Measurements from ENCODE around the gene IFNA10. TPM values are rescaled to one million over a fixed set of nuclear protein-coding genes. Genes with fewer than 3 reads are reported as not detected.
"Not testable (repeated sequence)": the region's sequence is repeated elsewhere in the genome, so short reads cannot be mapped to it uniquely, and the experiment has no call there.

Gene IFNA10
- total RNA-seq, 1 donor from 2014 or later, result not detected

DNA sequence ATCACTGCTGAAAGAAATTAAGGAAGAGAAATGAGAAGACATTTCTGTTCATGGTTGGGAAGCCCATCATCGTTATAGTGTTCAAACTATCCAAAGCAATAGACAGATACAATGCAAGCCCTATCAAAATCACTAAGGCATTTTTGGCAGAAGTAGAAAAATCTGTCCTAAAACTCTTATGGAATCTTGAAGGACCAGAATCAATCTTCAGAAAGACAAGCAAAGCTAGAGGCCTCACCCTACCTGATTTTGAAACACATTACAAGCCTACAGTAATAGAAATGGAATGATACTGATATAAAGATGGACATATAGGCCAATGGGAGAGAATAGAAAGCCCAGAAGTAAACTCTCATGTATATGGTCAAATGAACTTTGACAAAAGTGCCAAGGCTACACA lies 35.6 kb downstream of the IFNA10 start:
- no peaks in the 10 kb centered on the region for H3K4me1 Mint-ChIP-seq (ENCODE audit: unreplicated experiment)
- H3K27me3 Mint-ChIP-seq, result no peaks in the 10 kb centered on the region
- TF ChIP-seq, protein P1, sequence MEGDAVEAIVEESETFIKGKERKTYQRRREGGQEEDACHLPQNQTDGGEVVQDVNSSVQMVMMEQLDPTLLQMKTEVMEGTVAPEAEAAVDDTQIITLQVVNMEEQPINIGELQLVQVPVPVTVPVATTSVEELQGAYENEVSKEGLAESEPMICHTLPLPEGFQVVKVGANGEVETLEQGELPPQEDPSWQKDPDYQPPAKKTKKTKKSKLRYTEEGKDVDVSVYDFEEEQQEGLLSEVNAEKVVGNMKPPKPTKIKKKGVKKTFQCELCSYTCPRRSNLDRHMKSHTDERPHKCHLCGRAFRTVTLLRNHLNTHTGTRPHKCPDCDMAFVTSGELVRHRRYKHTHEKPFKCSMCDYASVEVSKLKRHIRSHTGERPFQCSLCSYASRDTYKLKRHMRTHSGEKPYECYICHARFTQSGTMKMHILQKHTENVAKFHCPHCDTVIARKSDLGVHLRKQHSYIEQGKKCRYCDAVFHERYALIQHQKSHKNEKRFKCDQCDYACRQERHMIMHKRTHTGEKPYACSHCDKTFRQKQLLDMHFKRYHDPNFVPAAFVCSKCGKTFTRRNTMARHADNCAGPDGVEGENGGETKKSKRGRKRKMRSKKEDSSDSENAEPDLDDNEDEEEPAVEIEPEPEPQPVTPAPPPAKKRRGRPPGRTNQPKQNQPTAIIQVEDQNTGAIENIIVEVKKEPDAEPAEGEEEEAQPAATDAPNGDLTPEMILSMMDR (conservative IDR thresholded peaks at IDR 0.05), result no peak
- DNase-seq (ENCODE audit: extremely low spot score, unreplicated experiment), result no peak
- no peaks in the 10 kb centered on the region for H3K9me3 Mint-ChIP-seq
- no peaks in the 10 kb centered on the region for H3K36me3 Mint-ChIP-seq
- no peak overlapping the region for H3K4me3 Mint-ChIP-seq
- no peak overlapping the region for H3K27ac Mint-ChIP-seq

DNA sequence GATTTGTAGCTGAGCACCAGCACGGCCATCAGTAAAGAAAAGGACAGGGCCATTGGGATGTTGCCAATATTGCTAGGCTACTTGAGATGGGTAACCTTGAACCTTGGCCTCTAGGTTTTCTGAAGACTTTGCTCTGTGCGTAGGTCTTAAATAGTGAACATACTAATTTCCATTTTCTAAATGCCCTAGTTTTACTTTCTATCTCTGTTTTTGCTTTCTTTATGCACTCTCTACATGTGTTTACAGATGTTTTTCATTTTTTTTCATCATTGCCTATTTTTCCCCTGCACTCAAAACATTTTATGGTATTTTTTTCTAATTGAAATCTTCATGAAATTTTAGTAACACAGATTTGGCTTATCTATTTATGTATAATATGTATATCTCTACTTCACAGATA lies 40.4 kb downstream of the IFNA10 start, which contains the start of gene IFNA21:
Gene IFNA21 (minus strand): TSS at position 101 of the 400 bp plus-strand sequence. CDS start 48 bp downstream, at position 53.
- not testable (repeated sequence) for H3K4me3 Mint-ChIP-seq; DNase-seq (ENCODE audit: extremely low spot score, unreplicated experiment); H3K4me1 Mint-ChIP-seq (ENCODE audit: unreplicated experiment); H3K36me3 Mint-ChIP-seq; H3K27ac Mint-ChIP-seq; H3K9me3 Mint-ChIP-seq; H3K27me3 Mint-ChIP-seq

DNA sequence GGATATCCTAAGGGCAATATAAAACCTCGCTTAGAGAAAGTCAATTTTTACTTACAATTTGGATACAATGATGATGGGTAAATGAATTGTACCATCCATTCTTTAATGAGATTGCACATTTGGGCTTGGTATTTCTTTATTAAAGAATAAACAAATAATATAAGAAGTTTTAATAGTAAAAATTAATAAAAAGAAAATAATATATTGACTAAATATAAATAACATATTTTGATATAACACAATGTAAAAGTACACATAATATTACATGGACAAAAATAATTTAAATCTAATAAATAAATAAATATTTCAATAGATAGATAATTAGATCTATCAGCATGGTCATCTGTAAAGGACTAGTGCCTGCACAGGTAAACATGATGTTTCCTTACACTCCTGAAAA lies 41.4 kb downstream of the IFNA10 start:
- H3K27ac Mint-ChIP-seq, result no peak overlapping the region
- H3K4me3 Mint-ChIP-seq, result no peak overlapping the region
- H3K27me3 Mint-ChIP-seq, result no peaks in the 10 kb centered on the region
- H3K4me1 Mint-ChIP-seq (ENCODE audit: unreplicated experiment), result no peaks in the 10 kb centered on the region
- no peaks in the 10 kb centered on the region for H3K36me3 Mint-ChIP-seq
- TF ChIP-seq, protein P1 (conservative IDR thresholded peaks at IDR 0.05), result no peak
- no peak for DNase-seq (ENCODE audit: extremely low spot score, unreplicated experiment)
- H3K9me3 Mint-ChIP-seq, result no peaks in the 10 kb centered on the region

DNA sequence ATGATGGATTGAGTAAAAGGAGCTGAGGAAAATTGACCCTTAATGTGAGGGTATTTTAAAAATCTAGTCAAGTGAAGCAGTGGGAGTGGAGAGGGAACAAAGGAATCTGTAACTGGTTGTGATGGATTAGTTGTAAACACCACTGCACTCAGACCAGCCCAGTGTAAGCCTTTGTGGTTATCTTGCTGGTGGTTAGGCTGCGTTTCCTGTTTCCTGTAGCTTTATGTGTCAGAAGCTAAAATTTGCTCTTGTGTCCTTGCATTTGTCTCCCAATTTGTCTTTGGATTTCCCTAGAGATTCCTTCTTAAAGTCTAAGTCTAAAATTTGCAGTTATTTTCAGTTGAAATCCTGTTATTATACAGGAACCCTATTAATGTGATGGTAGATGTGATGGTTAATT lies 46.8 kb downstream of the IFNA10 start:
- Mint-ChIP-seq H3K9me3 (no peaks in the 10 kb centered on the region), H3K4me1 (ENCODE audit: unreplicated experiment) (peaks cover 5% of the 10 kb centered on the region), H3K4me3 (peak overlapping the region; percentile 29), H3K27ac (peak overlapping the region; percentile 31), H3K36me3 (no peaks in the 10 kb centered on the region), H3K27me3 (no peaks in the 10 kb centered on the region)
- DNase-seq (ENCODE audit: extremely low spot score, unreplicated experiment), result no peak
- TF ChIP-seq, protein P1 (conservative IDR thresholded peaks at IDR 0.05), result no peak

Other genes with a start within 250 kb of the IFNA10 start
- 0.72 and 2.4 TPM in 2 replicates for gene HACD4, start 175.5 kb downstream of the IFNA10 start, total RNA-seq (ENCODE audit: low replicate concordance)
- not detected in 2 replicates for gene IFNB1, start 129.2 kb downstream of the IFNA10 start, total RNA-seq (ENCODE audit: low replicate concordance)
- not detected in 2 replicates for gene IFNW1, start 65.3 kb downstream of the IFNA10 start, total RNA-seq (ENCODE audit: low replicate concordance)
- not detected in 2 replicates for gene IFNA21, start 40.5 kb downstream of the IFNA10 start, total RNA-seq (ENCODE audit: low replicate concordance)
- not detected in 2 replicates for gene IFNA4, start 19.6 kb downstream of the IFNA10 start, total RNA-seq (ENCODE audit: low replicate concordance)
- not detected in 2 replicates for gene IFNA7, start 4.9 kb downstream of the IFNA10 start, total RNA-seq (ENCODE audit: low replicate concordance)
- not detected in 2 replicates for gene IFNA16, start 10.2 kb upstream of the IFNA10 start, total RNA-seq (ENCODE audit: low replicate concordance)
- not detected in 2 replicates for gene IFNA17, start 21.1 kb upstream of the IFNA10 start, total RNA-seq (ENCODE audit: low replicate concordance)
- gene IFNA14, start 32.9 kb upstream of the IFNA10 start, total RNA-seq (ENCODE audit: low replicate concordance), result not detected in 2 replicates
- not detected in 2 replicates for gene IFNA5, start 98.2 kb upstream of the IFNA10 start, total RNA-seq (ENCODE audit: low replicate concordance)
- gene KLHL9, start 128.3 kb upstream of the IFNA10 start, total RNA-seq (ENCODE audit: low replicate concordance), result 29.9 and 33.3 TPM in 2 replicates
- not detected in 2 replicates for gene IFNA6, start 143.7 kb upstream of the IFNA10 start, total RNA-seq (ENCODE audit: low replicate concordance)
- gene IFNA13, start 160.9 kb upstream of the IFNA10 start, total RNA-seq (ENCODE audit: low replicate concordance), result not detected in 2 replicates
- not detected in 2 replicates for gene IFNA2, start 178.3 kb upstream of the IFNA10 start, total RNA-seq (ENCODE audit: low replicate concordance)
- not detected in 2 replicates for gene IFNA8, start 202.0 kb upstream of the IFNA10 start, total RNA-seq (ENCODE audit: low replicate concordance)
- not detected in 2 replicates for gene IFNA1, start 233.3 kb upstream of the IFNA10 start, total RNA-seq (ENCODE audit: low replicate concordance)

All from type B pancreatic cell (in vitro differentiated cells).